CD4-positive, alpha-beta T cell treated with Interleukin-4 for 4 hours (primary cell): Measurements from ENCODE around the gene LILRB4.
"Not testable (repeated sequence)": the region's sequence is repeated elsewhere in the genome, so short reads cannot be mapped to it uniquely, and the experiment has no call there.

Experiments
- DNase-seq: peaks from one replicate; pipeline ENCODE4 v3.0.0-alpha.2; 2020

The LILRB4 gene

GRCh38 chr19:54696766-54697165 is 34.0 kb downstream of the LILRB4 start:
- no peak for DNase-seq

GRCh38 chr19:54697716-54698115 is 34.9 kb downstream of the LILRB4 start:
- not testable (repeated sequence) for DNase-seq

GRCh38 chr19:54704928-54705327 is 42.1 kb downstream of the LILRB4 start:
- no peak for DNase-seq

GRCh38 chr19:54707962-54708361 is 45.2 kb downstream of the LILRB4 start:
- peak; percentile 4 for DNase-seq

GRCh38 chr19:54708781-54709180 is 46.0 kb downstream of the LILRB4 start:
- no peak for DNase-seq

GRCh38 chr19:54709212-54709948 is 46.6 kb downstream of the LILRB4 start:
- no peak for DNase-seq

GRCh38 chr19:54709956-54710355 is 47.2 kb downstream of the LILRB4 start:
- not testable (repeated sequence) for DNase-seq
